K562 (cell line): ENCODE data around the gene CDCA3. TPM values are rescaled to one million over a fixed set of nuclear protein-coding genes. Genes with fewer than 3 reads are reported as not detected.

ENCODE experiments used
- ARID1B ChIP-seq: fragments of 450-650 bp; IDR thresholded peaks from 2 replicates; pipeline ENCODE4 v1.6.1; 2016; ENCODE audit warnings: antibody characterized with exemption, mild to moderate bottlenecking, inconsistent platforms
- BDP1 ChIP-seq: IDR thresholded peaks from 3 replicates; pipeline ENCODE4 v1.6.1; 2011; ENCODE audit not compliant: insufficient read length, insufficient read depth
- CAMTA2 ChIP-seq: fragments of 250-450 bp; sonication (Bioruptor Pico); conservative IDR thresholded peaks from 2 replicates; pipeline ENCODE4 v1.5.1; 2022
- CREBBP ChIP-seq: IDR thresholded peaks from one replicate; pipeline ENCODE4 v1.6.1; 2012; ENCODE audit warnings: low read depth, mild to moderate bottlenecking, control low read depth, inconsistent platforms, low read length
- E2F6 ChIP-seq, 2 experiments: IDR thresholded peaks; 2 replicates each; pipeline ENCODE4 v1.6.1; 2011; ENCODE audit warnings: borderline replicate concordance in 1 of 2, control low read depth in 1 of 2, low read depth in 1 of 2, low read length in 1 of 2, mild to moderate bottlenecking in 1 of 2, mixed read lengths in 1 of 2, moderate library complexity in 1 of 2; ENCODE audit not compliant: insufficient read depth in 1 of 2, insufficient read length in 1 of 2, poor library complexity in 1 of 2, severe bottlenecking in 1 of 2; ENCODE audit errors: extremely low read depth in 1 of 2
- GTF2A2 ChIP-seq: IDR thresholded peaks from 2 replicates; pipeline ENCODE4 v1.6.1; 2016; ENCODE audit warnings: mild to moderate bottlenecking, missing genetic modification characterization, missing compliant biosample characterization
- HINFP ChIP-seq: fragments of 450-650 bp; conservative IDR thresholded peaks from 2 replicates; pipeline ENCODE4 v1.6.1; 2016; ENCODE audit warnings: missing genetic modification characterization, low read depth, mild to moderate bottlenecking, control low read depth, missing compliant biosample characterization
- IFI16 ChIP-seq: fragments of 250-450 bp; sonication (Bioruptor Pico); IDR thresholded peaks from 2 replicates; pipeline ENCODE4 v2.1.2; 2022; ENCODE audit warnings: mild to moderate bottlenecking, inconsistent platforms
- MCM7 ChIP-seq, 2 experiments: fragments of 450-650 bp; IDR thresholded peaks; 2 replicates each; pipeline ENCODE4 v1.6.1; 2016 to 2018
- MTA2 ChIP-seq: fragments of 450-650 bp; IDR thresholded peaks from 2 replicates; pipeline ENCODE4 v1.6.1; 2016; ENCODE audit warnings: low read depth
- RBM14 ChIP-seq: fragments of 200-400 bp; formaldehyde crosslinking; IDR thresholded peaks from 2 replicates; pipeline ENCODE4 v1.6.1; 2018; ENCODE audit warnings: low read depth, mild to moderate bottlenecking, low read length, moderate library complexity, borderline replicate concordance; ENCODE audit not compliant: insufficient read depth
- SNIP1 ChIP-seq: fragments of 450-650 bp; IDR thresholded peaks from 2 replicates; pipeline ENCODE4 v1.7.1; 2017; ENCODE audit warnings: low read depth, mild to moderate bottlenecking
- SUPT5H ChIP-seq: fragments of 450-650 bp; IDR thresholded peaks from 2 replicates; pipeline ENCODE4 v1.6.1; 2016
- THAP7 ChIP-seq: fragments of 250-450 bp; sonication (Bioruptor Pico); IDR thresholded peaks from 2 replicates; pipeline ENCODE4 v1.5.0; 2021
- TRIM24 ChIP-seq, 2 experiments: fragments of 450-650 bp; IDR thresholded peaks; 2 replicates each; pipeline ENCODE4 v1.6.1; 2016
- YY1 ChIP-seq, 3 experiments: IDR thresholded peaks; 2 replicates each; pipeline ENCODE4 v1.6.1; 2011; ENCODE audit warnings: low read length in 2 of 3, mild to moderate bottlenecking in 2 of 3, moderate library complexity in 2 of 3, borderline replicate concordance in 1 of 3, control low read depth in 1 of 3, low read depth in 1 of 3; ENCODE audit not compliant: insufficient read depth in 3 of 3, insufficient replicate concordance in 2 of 3, control insufficient read depth in 1 of 3, insufficient read length in 1 of 3; ENCODE audit errors: extremely low read depth in 1 of 3
- ZC3H11A ChIP-seq: IDR thresholded peaks from 2 replicates; pipeline ENCODE4 v1.6.1; 2012; ENCODE audit warnings: low read depth, low read length, improper control_type of control experiment
- ZNF217 ChIP-seq: sonication (generic); formaldehyde crosslinking; IDR thresholded peaks from 2 replicates; pipeline ENCODE4 v1.8.0; 2022; ENCODE audit warnings: mild to moderate bottlenecking, missing genetic modification reagents
- ZNF24 ChIP-seq: fragments of 450-650 bp; IDR thresholded peaks from 2 replicates; pipeline ENCODE4 v1.6.1; 2016
- ZNF395 ChIP-seq: fragments of 200-800 bp; sonication (Bioruptor generic); IDR thresholded peaks from 2 replicates; pipeline ENCODE4 v1.6.1; 2017; ENCODE audit warnings: missing genetic modification characterization, missing compliant biosample characterization
- ZNF583 ChIP-seq: fragments of 250-450 bp; sonication (Bioruptor Pico); IDR thresholded peaks from 2 replicates; pipeline ENCODE4 v1.4.0; 2020
- ZNF707 ChIP-seq: fragments of 250-450 bp; sonication (Bioruptor Pico); conservative IDR thresholded peaks from 2 replicates; pipeline ENCODE4 v1.8.0; 2022; ENCODE audit warnings: inconsistent platforms, mild to moderate bottlenecking, moderate library complexity
- ZSCAN29 ChIP-seq: fragments of 450-650 bp; IDR thresholded peaks from 2 replicates; pipeline ENCODE4 v1.6.1; 2017
- polyA plus RNA-seq, 8 experiments: library from polyadenylated mRNA; depleted of rRNA in 4 of 8; stranded (reverse) in 5 of 8; unstranded in 3 of 8; fragments of >200 nt; fragmentation: Nextera tagmentation in 2 of 8; fragmentation: Illumina TruSeq in 1 of 8; extraction: Ambion mirVana in 2 of 8; extraction: Trizol in 1 of 8; gene quantifications; 2 replicates each; pipeline versions ENCODE4 v1.2.1 to v1.2.3, GENCODE V29; 2011 to 2014; ENCODE audit warnings: inconsistent platforms in 1 of 8, missing spikeins in 1 of 8
- total RNA-seq, 7 experiments: library from RNA; depleted of rRNA in 6 of 7; stranded (reverse); fragments of >200 nt in 6 of 7; fragmentation: Illumina TruSeq in 2 of 7; extraction: Trizol in 2 of 7; gene quantifications; 2 replicates each; pipeline versions ENCODE4 v1.2.1 to v1.2.3, GENCODE V29; 2011 to 2021; ENCODE audit warnings: low replicate concordance in 1 of 7

CDCA3 gene
- total and polyA plus RNA-seq, 9 of the 15 experiments (the other 6 are each of a cell fraction or from before 2014, with no cell fraction given) = 24.2 to 80.8 (median 55.1) TPM

GRCh38 chr12:6873094-6874014, 22.3 kb upstream of the CDCA3 start, which contains the start of gene SPSB2 (continued):
- TF ChIP-seq BDP1 (no peak), ZNF217 (CRISPR knock-in tag) (no peak), CREBBP (no peak), ZNF707 (CRISPR knock-in tag) (no peak), ZSCAN29 (no peak), E2F6 (IDR thresholded peaks at IDR 0.05; ENCODE audit: borderline replicate concordance in 1 of 2, extremely low read depth in 1 of 2, insufficient read depth in 1 of 2, insufficient read length in 1 of 2, low read depth in 1 of 2, low read length in 1 of 2, poor library complexity in 1 of 2, severe bottlenecking in 1 of 2) (peak in 1 of 2 experiments; percentile 35), THAP7 (CRISPR knock-in tag) (no peak), YY1 (IDR thresholded peaks at IDR 0.05; ENCODE audit: borderline replicate concordance in 1 of 3, control insufficient read depth in 1 of 3, extremely low read depth in 1 of 3, insufficient read depth in 3 of 3, insufficient read length in 1 of 3, insufficient replicate concordance in 2 of 3, low read depth in 1 of 3, low read length in 2 of 3) (peak in 2 of 3 experiments; percentile 33 to 41), CAMTA2 (CRISPR knock-in tag) (no peak), SUPT5H (peak; percentile 52), ZC3H11A (no peak), IFI16 (CRISPR knock-in tag) (no peak), MTA2 (no peak), GTF2A2 (tag) (no peak), ARID1B (0 out of 2 replicates have a peak, but pooled peaks have one; percentile 23), MCM7 (IDR thresholded peaks at IDR 0.05) (no peak), ZNF583 (CRISPR knock-in tag) (no peak), TRIM24 (IDR thresholded peaks at IDR 0.05) (0 out of 4 replicates have a peak, but pooled peaks of 1 of the 2 experiments have one; percentile 10), ZNF24 (no peak), HINFP (no peak), SNIP1 (no peak), ZNF395 (CRISPR knock-in tag) (no peak), RBM14 (no peak)
